Adrenal gland (tissue), 5 donors: ENCODE data around the gene ARRDC3.
"Not testable (repeated sequence)": the region's sequence is repeated elsewhere in the genome, so short reads cannot be mapped to it uniquely, and the experiment has no call there.

Experiments
- POLR2A ChIP-seq, 2 donors: fragments of 450-650 bp; IDR thresholded peaks; one replicate each; pipeline ENCODE4 v1.6.1; 2017; ENCODE audit warnings: antibody characterized with exemption in 2 of 2, mild to moderate bottlenecking in 2 of 2, moderate library complexity in 1 of 2
- TF ChIP-seq, protein P1 (sequence below), 6 experiments: fragments of 450-650 bp in 4 of 6; fragments of 200-600 bp in 2 of 6; sonication (generic) in 1 of 6; IDR thresholded peaks; 1 replicate in 5 of 6; 2 replicates in 1 of 6; pipeline versions ENCODE4 v1.5.1 to v1.8.0; 2016 to 2021; ENCODE audit warnings: antibody characterized with exemption in 6 of 6, mild to moderate bottlenecking in 2 of 6, moderate library complexity in 1 of 6
- donor health status: DM: no; HTN: no; CAD: no.

GRCh38 chr5:91389555-91389954 is 6.4 kb upstream of the ARRDC3 start:
- TF ChIP-seq, protein P1, sequence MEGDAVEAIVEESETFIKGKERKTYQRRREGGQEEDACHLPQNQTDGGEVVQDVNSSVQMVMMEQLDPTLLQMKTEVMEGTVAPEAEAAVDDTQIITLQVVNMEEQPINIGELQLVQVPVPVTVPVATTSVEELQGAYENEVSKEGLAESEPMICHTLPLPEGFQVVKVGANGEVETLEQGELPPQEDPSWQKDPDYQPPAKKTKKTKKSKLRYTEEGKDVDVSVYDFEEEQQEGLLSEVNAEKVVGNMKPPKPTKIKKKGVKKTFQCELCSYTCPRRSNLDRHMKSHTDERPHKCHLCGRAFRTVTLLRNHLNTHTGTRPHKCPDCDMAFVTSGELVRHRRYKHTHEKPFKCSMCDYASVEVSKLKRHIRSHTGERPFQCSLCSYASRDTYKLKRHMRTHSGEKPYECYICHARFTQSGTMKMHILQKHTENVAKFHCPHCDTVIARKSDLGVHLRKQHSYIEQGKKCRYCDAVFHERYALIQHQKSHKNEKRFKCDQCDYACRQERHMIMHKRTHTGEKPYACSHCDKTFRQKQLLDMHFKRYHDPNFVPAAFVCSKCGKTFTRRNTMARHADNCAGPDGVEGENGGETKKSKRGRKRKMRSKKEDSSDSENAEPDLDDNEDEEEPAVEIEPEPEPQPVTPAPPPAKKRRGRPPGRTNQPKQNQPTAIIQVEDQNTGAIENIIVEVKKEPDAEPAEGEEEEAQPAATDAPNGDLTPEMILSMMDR (IDR thresholded peaks at IDR 0.05) = not testable (repeated sequence)
- not testable (repeated sequence) for TF ChIP-seq POLR2A (IDR thresholded peaks at IDR 0.05)
